GM18511 (cell line): ENCODE results near the gene MIEF2.
"Not testable (repeated sequence)": the region's sequence is repeated elsewhere in the genome, so short reads cannot be mapped to it uniquely, and the experiment has no call there.

Experiments
- ATAC-seq: cut with Tn5 transposase; IDR thresholded peaks from one replicate; pipeline ENCODE4 v1.9.1; 2021; ENCODE audit warnings: mild to moderate bottlenecking, moderate library complexity; ENCODE audit not compliant: unreplicated experiment

Gene MIEF2, protein sequence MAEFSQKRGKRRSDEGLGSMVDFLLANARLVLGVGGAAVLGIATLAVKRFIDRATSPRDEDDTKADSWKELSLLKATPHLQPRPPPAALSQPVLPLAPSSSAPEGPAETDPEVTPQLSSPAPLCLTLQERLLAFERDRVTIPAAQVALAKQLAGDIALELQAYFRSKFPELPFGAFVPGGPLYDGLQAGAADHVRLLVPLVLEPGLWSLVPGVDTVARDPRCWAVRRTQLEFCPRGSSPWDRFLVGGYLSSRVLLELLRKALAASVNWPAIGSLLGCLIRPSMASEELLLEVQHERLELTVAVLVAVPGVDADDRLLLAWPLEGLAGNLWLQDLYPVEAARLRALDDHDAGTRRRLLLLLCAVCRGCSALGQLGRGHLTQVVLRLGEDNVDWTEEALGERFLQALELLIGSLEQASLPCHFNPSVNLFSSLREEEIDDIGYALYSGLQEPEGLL

DNA sequence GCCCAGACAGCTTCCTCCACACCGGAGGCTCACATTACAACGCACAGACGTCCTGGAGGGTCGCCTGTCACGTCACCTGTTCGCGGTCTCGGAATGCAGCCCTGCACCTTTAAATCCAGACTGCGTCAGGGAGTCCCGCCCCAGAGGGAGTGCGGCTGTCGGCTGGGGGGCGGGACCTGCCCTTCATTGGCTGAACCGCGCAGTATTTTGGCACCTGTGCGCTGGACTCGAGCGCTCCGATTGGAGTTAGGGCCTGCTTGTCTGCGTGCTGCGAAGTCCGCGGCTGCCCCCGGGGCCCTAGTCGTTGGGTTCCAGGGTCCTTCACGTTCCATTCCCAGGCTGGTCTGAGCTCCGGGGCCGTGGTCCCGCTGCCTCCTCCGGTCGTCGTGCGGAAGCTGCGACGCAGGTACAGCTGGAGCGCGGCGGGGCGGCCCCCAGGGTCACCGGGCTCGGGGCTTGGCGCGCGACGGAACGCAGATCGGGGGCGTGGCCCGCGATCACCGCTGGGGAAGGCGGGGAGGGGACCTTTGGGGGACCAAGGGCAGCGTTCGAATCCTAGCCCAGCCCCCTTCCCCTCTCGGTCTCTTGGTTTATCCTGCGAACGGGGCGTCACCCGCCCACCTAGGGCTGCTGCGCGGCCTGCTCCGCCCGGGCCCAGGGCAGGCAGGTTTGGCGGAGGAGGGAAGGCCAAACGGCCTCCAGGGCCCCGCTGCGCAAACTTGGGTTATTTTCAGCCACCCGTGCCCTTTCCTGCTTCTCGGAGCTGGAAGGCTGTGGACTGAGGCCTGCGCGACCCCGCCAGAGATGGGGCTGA, at the start of gene MIEF2:
MIEF2 (plus strand) TSS at position 331 of the 814 bp plus-strand sequence. CDS start 2,059 bp downstream, outside the sequence.
- peak; percentile 80 for ATAC-seq

DNA sequence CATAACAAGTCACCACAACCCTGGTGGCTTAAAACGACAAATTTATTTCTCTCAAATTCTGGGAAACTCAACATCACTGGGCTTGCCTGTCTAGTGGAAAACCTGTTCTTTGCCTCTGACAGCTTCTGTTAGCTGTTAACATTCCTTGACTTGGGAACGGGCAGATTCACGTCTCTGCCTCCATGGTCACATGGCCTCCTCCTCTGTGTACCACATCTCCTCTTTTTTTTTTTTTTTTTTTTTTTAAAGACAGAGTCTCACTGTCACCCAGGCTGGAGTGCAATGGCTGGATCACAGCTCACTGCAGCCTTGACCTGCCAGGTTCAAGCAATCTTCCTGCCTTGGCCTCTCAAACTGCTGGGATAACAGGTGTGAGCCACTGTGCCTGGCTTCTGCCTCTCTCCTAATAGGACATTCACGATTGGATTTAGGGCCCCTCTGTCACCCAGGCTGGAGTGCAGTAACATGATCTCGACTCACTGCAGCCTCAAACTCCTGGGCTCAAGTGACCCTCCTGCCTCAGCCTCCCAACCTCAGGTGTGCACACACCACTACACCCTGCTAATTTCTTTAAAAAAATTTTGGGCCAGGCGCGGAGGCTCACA, 46.7 kb upstream of the MIEF2 start:
- ATAC-seq = no peak

DNA sequence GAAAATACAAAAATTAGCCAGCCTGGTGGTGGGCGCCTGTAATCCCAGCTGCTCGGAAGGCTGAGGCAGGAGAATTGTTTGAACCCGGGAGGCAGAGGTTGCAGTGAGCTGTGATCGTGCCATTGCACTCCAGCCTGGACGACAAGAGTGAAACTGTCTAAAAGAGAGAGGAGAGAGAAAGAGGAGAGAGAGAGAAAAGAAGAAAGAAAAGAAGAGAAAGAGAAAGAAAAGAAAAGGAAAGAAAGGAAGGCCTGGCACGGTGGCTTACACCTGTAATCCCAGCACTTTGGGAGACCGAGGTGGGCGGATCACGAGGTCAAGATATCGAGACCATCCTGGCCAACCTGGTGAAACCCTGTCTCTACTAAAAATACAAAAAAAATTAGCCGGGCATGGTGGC, 43.6 kb upstream of the MIEF2 start:
- ATAC-seq = not testable (repeated sequence)

DNA sequence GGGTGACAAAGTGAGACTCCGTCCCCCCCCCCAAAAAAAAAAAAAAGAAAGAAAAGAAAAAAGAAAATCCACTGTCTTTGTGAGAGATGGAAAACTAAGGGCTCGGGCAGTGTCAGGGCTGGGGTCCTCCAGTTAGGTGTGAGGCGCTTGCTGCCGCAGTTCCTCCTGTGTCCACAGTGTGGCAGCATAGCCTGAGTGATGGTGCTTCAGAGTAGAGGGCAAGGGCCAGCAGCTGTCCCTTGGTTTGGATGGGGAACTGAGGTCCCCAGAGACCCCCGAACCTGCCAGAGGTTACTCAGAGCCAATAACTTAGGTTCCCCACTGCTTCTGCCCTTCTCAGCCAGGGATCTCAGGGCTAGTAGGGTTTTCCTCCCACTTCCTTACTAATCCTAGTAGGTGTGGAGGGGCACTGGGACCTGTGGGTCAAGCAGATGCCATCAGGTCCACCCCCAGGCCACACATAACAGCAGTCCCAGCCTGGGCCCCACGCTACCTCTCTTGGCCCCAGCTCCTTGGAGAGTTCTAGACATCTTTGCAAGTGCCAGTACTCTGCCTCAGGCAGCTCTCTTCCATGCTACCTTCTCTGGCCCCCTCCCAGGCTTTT, 42.9 kb upstream of the MIEF2 start:
- no peak for ATAC-seq

DNA sequence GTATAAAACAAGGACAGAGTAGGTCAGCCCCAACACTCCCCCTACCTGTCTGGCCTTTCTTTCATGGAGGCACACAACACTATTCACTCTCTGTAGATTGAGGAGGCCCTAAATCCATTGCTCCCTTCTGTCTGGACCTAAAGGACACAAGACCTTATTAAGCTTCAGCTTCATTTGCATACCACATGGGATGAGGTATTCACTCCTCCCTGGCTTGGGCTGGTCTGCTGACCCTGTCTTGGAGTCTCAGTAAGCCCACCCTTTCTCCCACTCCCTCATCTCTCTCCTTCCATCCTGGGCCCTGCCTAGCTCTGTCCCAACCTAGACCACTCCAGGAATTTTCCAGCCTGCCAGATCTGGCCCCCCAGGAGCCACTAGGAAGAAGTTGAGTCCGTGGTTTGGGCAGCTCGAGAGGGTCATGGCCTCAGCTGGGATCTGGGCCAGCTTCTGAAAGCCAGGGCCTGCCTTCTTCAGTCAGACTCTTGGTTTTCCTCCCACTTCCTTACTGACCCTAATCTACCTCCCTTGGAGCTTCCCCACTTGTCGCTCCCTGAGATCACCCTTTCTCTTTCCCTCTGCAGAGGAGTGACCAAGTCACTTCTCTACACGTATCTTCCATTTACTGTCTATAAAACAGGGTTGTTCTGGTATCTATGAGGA, 41.6 kb upstream of the MIEF2 start:
- no peak for ATAC-seq

DNA sequence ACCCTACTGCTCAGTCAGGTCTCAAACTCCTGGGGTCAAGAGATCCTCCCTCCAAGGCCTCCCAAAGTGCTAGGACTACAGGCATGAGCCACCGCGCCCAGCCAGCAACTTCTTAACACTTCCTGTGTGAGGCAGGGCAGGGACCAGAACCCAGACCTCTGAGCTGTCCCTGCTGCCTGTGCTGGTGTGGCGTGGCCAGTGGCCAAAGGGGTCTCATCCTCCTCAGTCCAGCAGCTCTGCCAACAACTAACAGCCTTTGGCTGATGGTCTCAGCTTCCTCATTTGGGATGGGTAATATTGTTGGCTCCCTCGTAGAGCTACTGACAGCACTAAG, 36.4 kb upstream of the MIEF2 start:
- no peak for ATAC-seq

DNA sequence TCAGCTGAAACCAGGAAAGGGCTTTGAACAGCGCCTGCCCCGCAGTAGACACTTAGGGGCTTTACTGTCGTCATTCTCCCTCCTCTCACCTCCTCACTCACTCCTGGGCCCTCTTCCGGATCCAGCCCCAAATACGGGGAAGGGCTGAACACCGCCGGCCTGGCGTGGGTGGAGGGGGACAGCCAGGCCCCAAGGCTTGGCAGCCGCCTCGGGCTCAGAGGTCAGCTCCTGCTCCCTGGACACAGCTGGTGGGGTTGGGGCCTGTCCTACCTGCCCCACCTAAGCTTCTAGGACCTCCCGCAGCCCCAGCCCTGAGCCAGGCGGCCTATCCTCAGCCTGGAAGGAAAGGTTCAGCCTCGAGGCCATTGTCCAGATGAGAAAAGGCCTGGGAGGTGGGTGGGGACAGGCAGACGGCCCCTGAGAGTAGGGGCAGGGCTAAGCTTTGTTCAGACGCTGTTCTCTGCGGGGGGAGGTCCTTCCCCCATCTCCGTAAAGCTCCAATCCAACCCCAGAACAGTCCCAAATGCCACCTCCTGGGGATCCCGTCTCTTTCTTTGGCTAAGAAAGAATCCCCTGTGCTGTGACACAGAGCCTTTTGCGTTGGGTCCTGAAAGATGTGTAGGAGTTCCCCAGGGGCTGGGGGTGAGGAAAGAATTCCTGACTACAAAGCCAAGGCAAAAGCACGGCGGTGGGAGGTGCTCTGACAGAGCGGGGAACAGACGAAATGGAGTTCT, 35.9 kb upstream of the MIEF2 start:
- no peak for ATAC-seq

DNA sequence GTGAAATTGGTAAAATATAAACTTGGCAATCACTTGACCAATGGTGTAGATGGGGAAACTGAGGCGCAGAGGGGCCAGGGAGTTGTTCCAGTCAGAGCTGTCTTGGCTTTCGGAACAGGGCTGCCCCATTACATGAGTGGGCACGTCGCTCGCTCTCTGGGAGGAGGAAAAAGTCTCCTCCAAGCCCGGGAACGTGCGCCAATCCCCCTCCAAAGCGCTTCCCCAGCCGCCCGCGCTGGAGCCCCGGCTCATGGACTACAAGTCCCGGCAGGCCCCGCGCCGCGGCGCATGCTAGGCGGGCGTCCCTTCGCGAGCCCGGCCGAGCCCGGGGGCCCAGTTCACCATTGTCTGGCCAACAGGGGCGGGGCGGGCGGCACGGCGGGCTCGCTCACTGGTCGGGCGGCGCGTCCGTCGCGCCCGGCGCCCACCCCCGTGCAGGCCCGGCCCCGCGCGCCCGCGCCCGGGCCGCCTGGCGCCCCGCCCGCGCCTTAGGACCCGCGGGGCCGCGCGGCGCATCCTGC, 35.3 kb upstream of the MIEF2 start, which contains the start of gene LLGL1:
LLGL1 (plus strand) TSS at position 515 of the 521 bp plus-strand sequence. CDS start 48 bp downstream, outside the sequence.
- peak; percentile 91 for ATAC-seq

DNA sequence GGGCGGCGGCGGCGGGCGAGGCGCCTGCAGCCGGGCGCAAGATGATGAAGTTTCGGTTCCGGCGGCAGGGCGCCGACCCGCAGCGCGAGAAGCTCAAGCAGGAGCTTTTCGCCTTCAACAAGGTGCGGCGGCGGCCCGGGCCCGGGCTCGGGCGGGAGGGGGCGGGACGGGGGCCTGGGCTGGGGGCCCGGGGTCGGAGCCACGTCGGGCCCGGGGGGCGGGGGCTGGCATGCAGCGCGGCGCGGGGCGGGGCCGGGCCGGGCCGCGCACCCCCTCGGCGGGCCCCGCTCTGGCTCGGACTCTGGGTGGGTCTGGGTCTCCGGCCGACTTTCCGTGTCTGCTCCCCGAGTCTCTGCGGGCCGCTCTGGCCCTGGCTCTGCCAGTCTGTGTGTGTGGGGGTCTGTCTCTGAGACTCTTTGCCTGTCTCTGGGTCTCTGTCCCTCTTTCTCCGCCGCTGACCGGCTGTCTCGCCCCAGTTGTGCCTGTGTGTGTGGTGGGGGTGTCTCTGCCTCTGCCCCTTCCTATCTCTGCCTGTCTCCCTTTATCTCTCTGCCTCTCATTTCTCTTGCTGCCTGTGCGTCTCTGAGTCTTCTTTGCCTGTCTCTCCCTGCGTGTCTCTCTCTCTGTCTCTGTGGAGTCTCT, 34.7 kb upstream of the MIEF2 start:
- peak; percentile 27 for ATAC-seq

DNA sequence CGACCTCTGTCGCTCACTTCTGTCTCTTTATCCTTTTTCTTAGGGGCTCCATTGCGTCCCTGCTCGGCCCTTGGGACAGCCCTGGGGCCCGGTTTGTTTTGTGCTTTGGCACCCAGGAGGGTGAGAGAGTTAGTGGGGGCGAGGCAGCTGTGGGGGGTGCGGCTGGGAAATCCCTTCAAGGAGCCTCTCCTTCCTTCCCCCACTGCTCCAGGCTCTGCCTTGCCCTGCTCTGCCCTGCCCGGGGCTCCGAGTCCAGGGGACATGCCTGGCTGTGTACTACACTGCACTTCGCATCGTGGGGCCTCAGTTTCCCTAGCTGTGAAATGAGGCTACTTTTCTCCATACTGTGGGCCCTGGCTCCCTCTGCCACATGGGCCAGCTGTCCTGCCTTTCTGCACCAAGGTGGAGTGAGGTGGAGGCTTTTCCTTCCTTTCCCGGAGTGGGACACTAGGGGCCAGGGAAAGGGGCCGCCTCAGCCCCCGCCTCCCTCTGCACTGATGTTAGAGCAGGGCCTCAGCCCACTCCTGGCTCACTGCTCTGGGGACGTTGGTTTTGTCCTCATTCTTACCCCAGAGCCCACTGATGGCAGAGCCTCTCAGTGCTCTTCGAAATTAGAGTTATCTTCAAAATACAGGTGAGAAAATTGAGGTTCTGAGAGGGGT, 34.0 kb upstream of the MIEF2 start:
- ATAC-seq = no peak

DNA sequence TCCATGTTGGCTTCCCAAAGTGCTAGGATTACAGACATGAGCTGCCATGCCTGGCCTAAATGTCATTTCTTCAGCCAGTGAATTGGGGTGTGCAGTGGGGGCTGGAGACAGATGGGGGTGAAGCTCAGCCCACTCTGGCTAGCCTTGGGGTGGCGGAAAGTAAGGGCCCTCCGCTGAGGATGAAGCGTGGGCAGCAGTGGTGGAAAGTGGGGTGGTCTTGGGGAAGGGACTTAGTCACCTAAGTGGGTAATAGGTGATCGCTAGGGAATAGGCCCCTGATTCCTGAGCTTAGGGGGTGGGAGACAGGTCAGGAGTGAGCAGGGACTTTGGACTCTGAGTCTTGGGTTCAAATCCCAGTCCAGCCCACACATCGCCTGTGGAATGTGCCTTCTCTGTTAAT, 32.8 kb upstream of the MIEF2 start:
- ATAC-seq = no peak

DNA sequence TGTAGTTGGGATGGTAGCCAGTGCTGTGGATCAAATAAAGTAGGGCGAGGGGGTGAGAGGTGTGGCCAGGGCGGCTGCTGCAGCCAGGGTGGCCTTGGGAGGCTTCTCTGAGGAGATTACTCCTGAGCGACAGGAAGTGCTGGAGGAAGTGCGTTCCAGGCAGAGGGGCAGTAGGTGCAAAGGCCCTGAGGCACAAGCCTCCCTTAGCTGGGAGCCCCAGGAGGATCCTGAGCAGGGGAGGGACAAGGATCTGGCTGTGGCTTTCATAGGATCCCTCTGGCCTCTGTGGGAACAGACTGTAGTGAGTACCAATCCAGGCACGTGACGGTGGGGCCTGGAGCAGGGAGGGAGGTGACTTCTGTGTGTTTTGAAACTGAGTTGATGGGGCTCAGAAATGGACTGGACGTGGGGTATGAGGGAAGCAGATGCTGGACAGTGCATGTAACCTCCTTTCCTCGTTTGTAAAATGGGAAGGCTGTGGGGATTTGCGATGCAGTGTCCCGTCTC, 32.2 kb upstream of the MIEF2 start:
- no peak for ATAC-seq

DNA sequence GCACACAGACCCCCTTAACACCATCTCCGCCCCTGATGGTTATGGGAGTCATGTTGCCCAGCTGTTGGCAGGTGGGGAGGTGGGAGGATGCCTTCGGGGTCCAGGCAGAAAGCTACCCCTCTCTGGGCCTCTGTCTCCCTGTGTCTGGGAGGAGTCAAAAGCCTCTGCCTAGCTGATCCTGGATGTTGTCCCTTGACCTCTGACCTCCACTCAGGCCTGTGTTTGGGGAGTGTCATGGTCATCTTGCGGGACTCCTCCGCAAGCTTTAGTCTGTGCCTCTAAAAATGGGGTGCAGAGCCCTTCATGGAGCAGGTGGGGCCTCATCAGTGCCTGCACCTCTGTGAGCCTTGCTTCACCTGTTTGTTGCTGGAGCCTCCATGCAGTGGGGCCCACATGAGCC, 31.2 kb upstream of the MIEF2 start:
- no peak for ATAC-seq

DNA sequence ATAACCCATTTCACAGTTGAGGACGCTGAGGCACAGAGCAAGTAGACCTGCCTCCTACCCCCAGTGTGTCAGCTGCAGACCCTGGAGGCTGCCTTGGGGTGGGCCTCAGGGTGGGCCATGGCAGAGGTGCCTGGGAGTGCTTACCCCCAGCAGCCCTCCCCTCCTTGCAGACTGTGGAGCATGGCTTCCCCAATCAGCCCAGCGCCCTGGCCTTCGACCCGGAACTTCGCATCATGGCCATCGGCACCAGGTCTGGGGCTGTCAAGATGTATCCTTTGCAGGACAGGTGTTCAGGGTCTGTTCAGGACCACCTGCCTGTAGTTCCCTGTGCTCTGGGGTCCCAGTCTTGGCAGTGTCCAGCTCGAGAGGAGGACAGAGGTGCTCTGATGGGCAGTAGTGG, 30.7 kb upstream of the MIEF2 start:
- no peak for ATAC-seq

DNA sequence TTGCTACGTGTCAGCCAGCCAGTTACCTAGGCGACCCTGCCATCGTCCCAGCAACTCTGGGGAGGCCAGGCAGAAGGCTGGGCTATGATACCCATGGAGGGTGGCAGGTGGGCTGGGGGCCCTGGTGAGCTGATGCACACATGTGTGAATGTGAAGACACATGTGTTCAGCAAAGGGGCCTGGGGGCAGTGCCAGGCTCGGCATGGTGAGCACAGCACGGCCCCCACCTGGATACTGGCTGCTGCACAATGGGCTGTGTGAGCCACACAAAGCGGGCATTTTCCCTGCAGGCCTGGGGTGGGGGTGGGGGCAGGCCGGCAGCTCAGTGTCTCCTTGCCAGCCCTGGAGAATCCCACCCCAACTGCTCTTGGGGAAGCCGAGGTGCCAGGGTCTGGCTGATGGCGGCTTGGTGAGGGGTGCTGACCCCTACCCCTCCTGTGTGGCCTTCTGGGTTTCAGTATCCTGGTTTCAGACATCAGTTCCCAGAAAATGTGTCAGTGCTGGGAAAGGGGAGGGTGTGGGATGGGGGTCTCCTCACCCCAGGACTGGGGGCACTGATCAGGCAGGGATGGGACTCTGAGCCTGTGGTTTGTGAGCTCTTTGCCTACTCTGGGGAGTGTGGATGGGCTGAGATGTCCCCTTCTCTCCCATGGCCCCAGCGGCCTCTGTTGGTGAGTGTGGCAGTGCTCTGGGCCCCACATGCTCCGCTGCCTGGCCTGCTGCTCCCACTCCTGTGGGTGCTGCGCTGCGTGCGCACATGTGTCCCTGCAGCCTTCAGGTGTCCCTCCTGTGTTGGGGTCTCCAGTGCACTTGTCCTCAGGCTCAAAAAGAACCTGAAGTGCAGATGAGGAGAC, 29.9 kb upstream of the MIEF2 start:
- ATAC-seq = no peak

DNA sequence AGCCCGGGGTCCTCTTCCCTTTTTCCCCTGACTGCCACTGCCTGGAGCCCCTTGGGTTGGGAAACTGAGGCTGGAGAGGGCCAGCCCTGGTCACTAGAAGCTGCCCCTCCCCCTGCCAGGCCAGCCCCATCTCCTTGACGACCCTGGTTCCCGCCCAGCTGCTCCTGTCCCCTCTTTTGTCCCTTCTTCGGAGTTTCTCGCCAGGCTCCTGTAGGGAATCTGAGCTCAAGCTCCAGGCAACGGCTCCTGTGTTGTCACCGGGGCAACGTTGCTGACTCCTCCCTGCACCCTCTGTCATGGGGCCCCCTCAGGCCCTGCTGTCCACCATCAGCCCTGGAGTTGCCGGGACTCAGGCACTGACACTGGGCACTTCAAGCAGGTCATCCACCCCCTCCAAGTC, 29.3 kb upstream of the MIEF2 start:
- ATAC-seq = no peak

DNA sequence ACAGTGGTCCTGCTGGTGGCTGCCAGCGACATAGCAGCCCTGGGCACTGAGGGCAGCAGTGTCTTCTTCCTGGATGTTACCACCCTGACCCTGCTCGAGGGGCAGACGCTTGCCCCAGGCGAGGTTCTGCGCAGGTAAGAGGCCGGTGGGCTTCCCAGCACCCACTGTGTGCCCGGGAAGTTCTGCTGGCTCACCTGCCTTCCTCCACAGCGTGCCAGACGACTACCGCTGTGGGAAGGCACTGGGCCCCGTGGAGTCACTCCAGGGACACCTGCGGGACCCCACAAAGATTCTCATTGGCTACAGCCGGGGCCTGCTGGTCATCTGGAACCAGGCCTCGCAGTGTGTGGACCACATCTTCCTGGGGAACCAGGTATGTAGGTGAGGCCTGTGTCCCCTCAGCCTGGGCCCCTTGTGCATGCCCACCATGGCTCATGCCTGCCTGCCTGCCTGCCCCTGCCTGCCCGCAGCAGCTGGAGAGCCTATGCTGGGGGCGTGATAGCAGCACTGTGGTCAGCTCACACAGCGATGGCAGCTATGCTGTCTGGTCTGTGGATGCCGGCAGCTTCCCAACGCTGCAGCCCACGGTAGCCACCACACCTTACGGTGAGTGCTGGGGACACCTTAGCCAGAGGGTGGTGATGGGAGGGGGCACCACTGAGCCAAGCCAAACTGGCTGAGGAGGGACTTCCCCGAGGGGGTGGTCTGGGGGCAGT, 26.5 kb upstream of the MIEF2 start:
- no peak for ATAC-seq
